Glutamatergic neuron (in vitro differentiated cells): ENCODE results near the gene NRXN3. TPM values are rescaled to one million over a fixed set of nuclear protein-coding genes. Genes with fewer than 3 reads are reported as not detected.
A peak's percentile ranks its signal among the peaks of the same experiment; 100 is the strongest.

ENCODE experiments used
- DNase-seq: peaks from one replicate; pipeline ENCODE4 v3.0.0; 2022
- H3K27ac Mint-ChIP-seq: one replicate; pipeline ENCODE4 v1.8.0; 2020; ENCODE audit warnings: mild to moderate bottlenecking, mixed read lengths, inconsistent platforms; ENCODE audit not compliant: unreplicated experiment
- H3K27me3 Mint-ChIP-seq: one replicate; pipeline ENCODE4 v1.8.0; 2020; ENCODE audit warnings: mild to moderate bottlenecking, moderate library complexity, mixed read lengths, inconsistent platforms; ENCODE audit not compliant: unreplicated experiment
- H3K36me3 Mint-ChIP-seq: one replicate; pipeline ENCODE4 v1.8.0; 2020; ENCODE audit warnings: mild to moderate bottlenecking, mixed read lengths, inconsistent platforms; ENCODE audit not compliant: unreplicated experiment
- H3K4me1 Mint-ChIP-seq: one replicate; pipeline ENCODE4 v1.8.0; 2020; ENCODE audit warnings: mild to moderate bottlenecking, low read depth, mixed read lengths, inconsistent platforms; ENCODE audit not compliant: unreplicated experiment
- H3K4me3 Mint-ChIP-seq: one replicate; pipeline ENCODE4 v1.8.0; 2020; ENCODE audit warnings: mild to moderate bottlenecking, mixed read lengths, inconsistent platforms; ENCODE audit not compliant: unreplicated experiment
- H3K9me3 Mint-ChIP-seq: one replicate; pipeline ENCODE4 v1.8.0; 2020; ENCODE audit warnings: mild to moderate bottlenecking, moderate library complexity, mixed read lengths, inconsistent platforms; ENCODE audit not compliant: unreplicated experiment
- CTCF ChIP-seq: fragments of 200-600 bp; sonication (generic); IDR thresholded peaks from one replicate; pipeline ENCODE4 v1.5.0; 2021; ENCODE audit not compliant: partially characterized antibody, unreplicated experiment
- total RNA-seq: library from RNA; stranded (reverse); fragmentation: NEBNext Ultra II Directional; extraction: Animal tissue kit (Norgen Biotek cat#: 25700); gene quantifications from one replicate; pipeline ENCODE4 v1.2.1, GENCODE V29; 2021; ENCODE audit not compliant: unreplicated experiment

Gene NRXN3
- total RNA-seq, 1 donor from 2014 or later = 1.2 TPM

GRCh38 chr14:78838959-78839358, 668.8 kb downstream of the NRXN3 start:
- H3K4me1 Mint-ChIP-seq = peaks cover 17% of the 10 kb centered on the region
- H3K36me3 Mint-ChIP-seq = no peaks in the 10 kb centered on the region
- H3K27ac Mint-ChIP-seq = no peak overlapping the region
- no peak for TF ChIP-seq CTCF
- H3K27me3 Mint-ChIP-seq = no peaks in the 10 kb centered on the region
- DNase-seq = no peak
- H3K4me3 Mint-ChIP-seq = no peak overlapping the region
- H3K9me3 Mint-ChIP-seq = peaks cover 2% of the 10 kb centered on the region

- H3K4me1 Mint-ChIP-seq = peaks cover 5% of the 10 kb centered on the region
- no peak for DNase-seq
- no peaks in the 10 kb centered on the region for H3K27me3 Mint-ChIP-seq
- no peak overlapping the region for H3K4me3 Mint-ChIP-seq
- no peaks in the 10 kb centered on the region for H3K9me3 Mint-ChIP-seq
- H3K27ac Mint-ChIP-seq = no peak overlapping the region
- no peak for TF ChIP-seq CTCF
- H3K36me3 Mint-ChIP-seq = no peaks in the 10 kb centered on the region
Observed at GRCh38 chr14:78840898-78841297, 670.7 kb downstream of the NRXN3 start.

- H3K36me3 Mint-ChIP-seq = no peaks in the 10 kb centered on the region
- no peaks in the 10 kb centered on the region for H3K9me3 Mint-ChIP-seq
- no peak overlapping the region for H3K4me3 Mint-ChIP-seq
- TF ChIP-seq CTCF = no peak
- no peaks in the 10 kb centered on the region for H3K4me1 Mint-ChIP-seq
- DNase-seq = no peak
- peaks cover 1% of the 10 kb centered on the region for H3K27me3 Mint-ChIP-seq
- H3K27ac Mint-ChIP-seq = no peak overlapping the region
Observed at GRCh38 chr14:78847801-78848200, 677.6 kb downstream of the NRXN3 start.

GRCh38 chr14:78848234-78848820, 678.2 kb downstream of the NRXN3 start:
- peaks cover 1% of the 10 kb centered on the region for H3K27me3 Mint-ChIP-seq
- H3K27ac Mint-ChIP-seq = no peak overlapping the region
- H3K9me3 Mint-ChIP-seq = no peaks in the 10 kb centered on the region
- peak; percentile 60 for DNase-seq
- peak; percentile 98 for TF ChIP-seq CTCF
- H3K4me3 Mint-ChIP-seq = no peak overlapping the region
- no peaks in the 10 kb centered on the region for H3K4me1 Mint-ChIP-seq
- no peaks in the 10 kb centered on the region for H3K36me3 Mint-ChIP-seq

GRCh38 chr14:78849952-78850351, 679.8 kb downstream of the NRXN3 start:
- no peaks in the 10 kb centered on the region for H3K4me1 Mint-ChIP-seq

More at GRCh38 chr14:78849952-78850351, 679.8 kb downstream of the NRXN3 start:
- no peak for TF ChIP-seq CTCF
- Mint-ChIP-seq H3K36me3 (no peaks in the 10 kb centered on the region), H3K27ac (no peak overlapping the region), H3K27me3 (peaks cover 1% of the 10 kb centered on the region), H3K4me3 (no peak overlapping the region), H3K9me3 (no peaks in the 10 kb centered on the region)
- DNase-seq = no peak
